ENCODE results near the gene LCE1E.

- TF ChIP-seq CTCF (IDR thresholded peaks at IDR 0.05) = no peak
- no peak for TF ChIP-seq EP300 (IDR thresholded peaks at IDR 0.05)
Observed at GRCh38 chr1:152759453-152760173, 26.4 kb upstream of the LCE1E start.

All from tibial nerve (tissue), 4 donors.